Neural cell (in vitro differentiated cells): ENCODE results near the gene EPS8.

Experiments used
- CTCF ChIP-seq: fragments of 450-650 bp; IDR thresholded peaks from 2 replicates; pipeline ENCODE4 v1.5.1; 2014; ENCODE audit warnings: antibody characterized with exemption, mild to moderate bottlenecking, moderate library complexity; ENCODE audit not compliant: poor library complexity, severe bottlenecking
- EP300 ChIP-seq: fragments of 450-650 bp; conservative IDR thresholded peaks from 2 replicates; pipeline ENCODE4 v1.6.1; 2014; ENCODE audit warnings: antibody characterized with exemption, mild to moderate bottlenecking, moderate library complexity; ENCODE audit not compliant: poor library complexity, severe bottlenecking
- RAD21 ChIP-seq: fragments of 450-650 bp; conservative IDR thresholded peaks from 2 replicates; pipeline ENCODE4 v1.6.1; 2014; ENCODE audit warnings: antibody characterized with exemption, mild to moderate bottlenecking, moderate library complexity
- REST ChIP-seq: IDR thresholded peaks from 2 replicates; pipeline ENCODE4 v1.6.1; 2012; ENCODE audit warnings: borderline replicate concordance

- TF ChIP-seq CTCF, result no peak
- no peak for TF ChIP-seq EP300
- no peak for TF ChIP-seq REST
- no peak for TF ChIP-seq RAD21
These were observed 193.0 kb downstream of the EPS8 start for GRCh38 chr12:15596174-15596573.
